Fibroblast of lung (primary cell): Measurements from ENCODE around the gene SLC24A1.

Experiments
- EZH2 ChIP-seq: IDR thresholded peaks from 2 replicates; pipeline ENCODE4 v1.5.1; 2012; ENCODE audit warnings: low read length, control low read depth, mild to moderate bottlenecking; ENCODE audit errors: missing control alignments
- TF ChIP-seq, protein P1 (sequence below), 2 donors: IDR thresholded peaks in 1 of 2; conservative IDR thresholded peaks in 1 of 2; 1 replicate in 1 of 2; 2 replicates in 1 of 2; pipeline ENCODE4 v1.5.1; 2011 to 2012; ENCODE audit warnings: low read length in 2 of 2, control low read depth in 1 of 2, inconsistent platforms in 1 of 2, low read depth in 1 of 2, mild to moderate bottlenecking in 1 of 2

DNA sequence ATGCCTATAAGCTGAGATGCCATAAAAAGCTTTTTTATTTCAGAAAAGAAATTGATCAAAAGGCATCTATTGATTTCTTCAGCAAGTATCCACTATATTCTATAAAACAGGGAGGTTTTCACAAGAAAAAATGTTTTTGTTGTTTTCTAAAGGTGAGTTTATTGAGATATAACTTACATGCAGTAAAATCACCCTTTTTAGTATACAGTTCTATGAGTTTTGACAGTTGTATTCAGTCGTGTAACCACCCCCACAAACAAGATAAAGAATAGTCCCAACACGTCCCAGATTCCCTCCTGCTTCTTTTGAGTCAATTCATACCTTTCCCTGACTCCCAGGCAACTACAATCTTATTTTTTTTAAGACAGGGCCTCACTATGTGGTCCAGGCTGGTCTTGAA lies 18.6 kb upstream of the SLC24A1 start:
- TF ChIP-seq, protein P1, sequence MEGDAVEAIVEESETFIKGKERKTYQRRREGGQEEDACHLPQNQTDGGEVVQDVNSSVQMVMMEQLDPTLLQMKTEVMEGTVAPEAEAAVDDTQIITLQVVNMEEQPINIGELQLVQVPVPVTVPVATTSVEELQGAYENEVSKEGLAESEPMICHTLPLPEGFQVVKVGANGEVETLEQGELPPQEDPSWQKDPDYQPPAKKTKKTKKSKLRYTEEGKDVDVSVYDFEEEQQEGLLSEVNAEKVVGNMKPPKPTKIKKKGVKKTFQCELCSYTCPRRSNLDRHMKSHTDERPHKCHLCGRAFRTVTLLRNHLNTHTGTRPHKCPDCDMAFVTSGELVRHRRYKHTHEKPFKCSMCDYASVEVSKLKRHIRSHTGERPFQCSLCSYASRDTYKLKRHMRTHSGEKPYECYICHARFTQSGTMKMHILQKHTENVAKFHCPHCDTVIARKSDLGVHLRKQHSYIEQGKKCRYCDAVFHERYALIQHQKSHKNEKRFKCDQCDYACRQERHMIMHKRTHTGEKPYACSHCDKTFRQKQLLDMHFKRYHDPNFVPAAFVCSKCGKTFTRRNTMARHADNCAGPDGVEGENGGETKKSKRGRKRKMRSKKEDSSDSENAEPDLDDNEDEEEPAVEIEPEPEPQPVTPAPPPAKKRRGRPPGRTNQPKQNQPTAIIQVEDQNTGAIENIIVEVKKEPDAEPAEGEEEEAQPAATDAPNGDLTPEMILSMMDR (conservative IDR thresholded peaks at IDR 0.05 in 1 of 2, IDR thresholded peaks at IDR 0.05 in 1 of 2; ENCODE audit: low read depth in 1 of 2, low read length in 2 of 2) = no peak
- no peak for TF ChIP-seq EZH2
